ENCODE measurements around the gene EFCC1.

- no peak for TF ChIP-seq POLR2A (IDR thresholded peaks at IDR 0.05)
- TF ChIP-seq CTCF (IDR thresholded peaks at IDR 0.05): no peak
Observed at GRCh38 chr3:129015388-129016105, 14.4 kb downstream of the EFCC1 start.
